HepG2 (cell line): ENCODE measurements around the gene CC2D1A. TPM values are rescaled to one million over a fixed set of nuclear protein-coding genes. Genes with fewer than 3 reads are reported as not detected.

Experiments
- ATAC-seq: fragments of 200-7000 bp; cut with Tn5 transposase; 3 replicates; pipeline ENCODE4 v1.9.1; 2020; ENCODE audit warnings: mild to moderate bottlenecking, moderate library complexity
- BruUV-seq: library from RNA; stranded (reverse); fragments of 400-500 nt; replicated peaks from 2 replicates; lab custom pipeline; 2021; lab: Mats Ljungman, UMichigan
- CTCF ChIA-PET: fragments of 300-600 bp; formaldehyde crosslinking; extraction: SDS; loops from one replicate; lab custom pipeline; 2021; ENCODE audit warnings: low total read pairs, inconsistent platforms, low intra/inter-chr PET ratio; lab: Yijun Ruan, JAX
- POLR2A ChIA-PET: fragments of 350-600 bp; sonication (Branson Sonifier 250); formaldehyde crosslinking; loops from one replicate; lab custom pipeline; 2020; ENCODE audit warnings: antibody characterized with exemption, inconsistent platforms; lab: Yijun Ruan, JAX
- DNase-seq: peaks from one replicate; pipeline ENCODE4 v3.0.0-alpha.2; 2015; ENCODE audit warnings: low spot score
- FAIRE-seq: peaks from 3 replicates; lab custom pipeline; 2011; peaks lifted over from hg19 to GRCh38; lab: Jason Lieb, UNC
- H2AFZ ChIP-seq: one replicate; pipeline ENCODE4 v1.6.1; 2011; ENCODE audit warnings: low read length, inconsistent platforms
- H3K27ac ChIP-seq: fragments of 300-600 bp; 3 replicates; pipeline ENCODE4 v1.8.0; 2011; ENCODE audit warnings: mixed run types, mild to moderate bottlenecking, mixed read lengths, low read length, inconsistent platforms; ENCODE audit not compliant: insufficient read depth; ENCODE audit errors: extremely low read length
- H3K27me3 ChIP-seq, 2 experiments: fragments of 200-600 bp in 1 of 2; 2 replicates in 1 of 2; 3 replicates in 1 of 2; pipeline versions ENCODE4 v1.6.0 to v1.8.0; 2011; ENCODE audit warnings: low read length in 2 of 2, mild to moderate bottlenecking in 2 of 2, moderate library complexity in 2 of 2, inconsistent platforms in 1 of 2; ENCODE audit not compliant: insufficient read depth in 2 of 2, control insufficient read depth in 1 of 2
- H3K36me3 ChIP-seq, 2 experiments: fragments of 200-600 bp in 1 of 2; replicated peaks in 1 of 2; 2 replicates in 1 of 2; 3 replicates in 1 of 2; pipeline versions ENCODE4 v1.5.1 to v1.8.0; 2011; ENCODE audit warnings: low read length in 2 of 2, inconsistent platforms in 1 of 2; ENCODE audit not compliant: insufficient read depth in 2 of 2, control insufficient read depth in 1 of 2
- H3K4me1 ChIP-seq: 2 replicates; pipeline ENCODE4 v1.5.1; 2012; ENCODE audit warnings: low read length, inconsistent platforms; ENCODE audit not compliant: insufficient read depth
- H3K4me2 ChIP-seq: 2 replicates; pipeline ENCODE4 v1.6.0; 2011; ENCODE audit warnings: low read depth, low read length, inconsistent platforms
- H3K4me3 ChIP-seq, 3 experiments: fragments of 200-600 bp in 1 of 3; sonication (generic), shearing (Covaris generic) in 1 of 3; replicated peaks in 1 of 3; 2 replicates each; pipeline ENCODE4 v1.5.1; 2011 to 2016; ENCODE audit warnings: low read length in 3 of 3, inconsistent platforms in 2 of 3, low read depth in 2 of 3, mild to moderate bottlenecking in 2 of 3, control low read depth in 1 of 3, mixed read lengths in 1 of 3; ENCODE audit not compliant: insufficient read depth in 1 of 3
- H3K79me2 ChIP-seq: one replicate; pipeline ENCODE4 v1.6.1; 2011; ENCODE audit warnings: low read length, inconsistent platforms; ENCODE audit not compliant: insufficient read depth
- H3K9ac ChIP-seq: 2 replicates; pipeline ENCODE4 v1.6.0; 2011; ENCODE audit warnings: mild to moderate bottlenecking, low read depth, low read length, inconsistent platforms; ENCODE audit not compliant: insufficient read depth
- H3K9me3 ChIP-seq: 2 replicates; pipeline ENCODE4 v1.5.1; 2012; ENCODE audit warnings: mild to moderate bottlenecking, low read length
- H4K20me1 ChIP-seq: 2 replicates; pipeline ENCODE4 v1.6.0; 2011; ENCODE audit warnings: inconsistent platforms, mild to moderate bottlenecking, low read length, moderate library complexity; ENCODE audit not compliant: insufficient read depth
- GABPB1 ChIP-seq: IDR thresholded peaks from 2 replicates; pipeline ENCODE4 v1.6.1; 2016; ENCODE audit warnings: mild to moderate bottlenecking, missing genetic modification reagents, moderate library complexity, missing compliant biosample characterization
- MATR3 ChIP-seq: sonication (generic); formaldehyde crosslinking; IDR thresholded peaks from 2 replicates; pipeline ENCODE4 v1.4.0; 2020; ENCODE audit warnings: missing genetic modification reagents
- ZNF883 ChIP-seq: sonication (generic); formaldehyde crosslinking; IDR thresholded peaks from 2 replicates; pipeline ENCODE4 v1.5.1; 2020; ENCODE audit warnings: mild to moderate bottlenecking, missing genetic modification reagents; ENCODE audit errors: not compliant biosample characterization
- WGBS: methylation state at CpG from one replicate; pipeline ENCODE4 v1.1.6; 2017; ENCODE audit warnings: low lambda C conversion rate; 5-methylcytosine and 5-hydroxymethylcytosine counted together
- in situ Hi-C: cut with HindIII; loops from 2 replicates; pipeline ENCODE4 v1.10.0; 2017; ENCODE audit warnings: low pct_unique_long_range_greater_than_20kb; ENCODE audit not compliant: extremely low pct_ligation_motif_present
- intact Hi-C: fragments of 100-400 bp; cut with micrococcal nuclease; formaldehyde crosslinking; loops from one replicate; pipeline ENCODE4 v1.10.0; 2022; ENCODE audit not compliant: unreplicated experiment
- polyA plus RNA-seq, 8 experiments: library from polyadenylated mRNA; depleted of rRNA in 3 of 8; stranded (reverse) in 7 of 8; unstranded in 1 of 8; fragments of >200 nt; fragmentation: Illumina TruSeq in 4 of 8; extraction: Trizol in 4 of 8; gene quantifications; 2 replicates each; pipeline versions ENCODE4 v1.2.1 to v1.2.3, GENCODE V29; 2011 to 2016; ENCODE audit warnings: low read depth in 4 of 8, missing spikeins in 1 of 8, mixed read lengths in 1 of 8; ENCODE audit not compliant: insufficient read depth in 1 of 8
- total RNA-seq, 5 experiments: library from RNA; depleted of rRNA; stranded (reverse); fragments of >200 nt; fragmentation: Illumina TruSeq; extraction: Trizol; gene quantifications; 2 replicates each; pipeline ENCODE4 v1.2.3, GENCODE V29; 2016; ENCODE audit warnings: low read depth in 1 of 5
- TF ChIP-seq, protein P1 (sequence below): IDR thresholded peaks from 2 replicates; pipeline ENCODE4 v1.6.1; 2012; ENCODE audit warnings: inconsistent platforms
- TF ChIP-seq, protein P2 (sequence below): sonication (generic); formaldehyde crosslinking; IDR thresholded peaks from 2 replicates; pipeline ENCODE4 v1.5.1; 2020; ENCODE audit warnings: mild to moderate bottlenecking, missing genetic modification reagents, moderate library complexity

CC2D1A gene
- total and polyA plus RNA-seq, 2 of the 13 experiments (the other 11 are each of a cell fraction or from before 2014, with no cell fraction given), result 9.7 to 11.5 TPM

DNA sequence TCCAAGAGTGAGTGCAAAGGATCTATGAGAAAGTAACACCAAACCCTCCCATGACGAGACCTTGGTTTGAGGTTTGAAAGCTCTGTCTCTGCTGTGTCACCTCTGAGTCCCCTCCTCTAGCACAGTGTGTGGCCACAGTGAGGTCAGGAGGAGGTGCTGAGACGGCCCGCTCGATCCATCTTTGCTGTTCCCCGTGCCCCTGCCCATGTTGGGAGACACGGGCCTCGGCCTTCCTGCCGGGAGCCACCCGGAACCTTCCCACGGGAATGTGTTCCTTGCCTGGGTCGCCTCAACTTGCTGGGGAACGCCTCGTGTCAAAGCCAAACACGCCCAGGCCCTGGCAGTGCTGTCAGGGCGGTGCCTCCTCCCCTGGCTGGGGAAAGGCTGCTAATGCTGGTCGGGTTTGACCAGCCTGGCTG, 19.0 kb upstream of the CC2D1A start:
- peaks cover 2 to 28% of the 10 kb centered on the region in 2 experiments; a peak in 4 of 5 replicates for H3K27me3 ChIP-seq
- CTCF ChIA-PET, result no interaction called here
- peak; percentile 63 for ATAC-seq
- H3K27ac ChIP-seq, result no peak overlapping the region
- FAIRE-seq, result no peak
- no peaks in the 10 kb centered on the region for H4K20me1 ChIP-seq
- H3K36me3 ChIP-seq, result no peaks in the 10 kb centered on the region
- no peak overlapping the region for H2AFZ ChIP-seq
- 0 out of 2 replicates have a peak overlapping the region, but pooled peaks have one; percentile 8 for H3K9ac ChIP-seq
- WGBS, result 13% methylated on average over 1 of the region's 16 CpGs
- intact Hi-C loops (no loop called here), in situ Hi-C loops (loop anchor here (25.0 kb wide), 1 partner anchor 525 kb away; the partner anchor contains the start of gene DDX39A)
- peaks cover 39% of the 10 kb centered on the region for H3K4me1 ChIP-seq
- BruUV-seq, result no TSS peak
- no peak for DNase-seq
- no peaks in the 10 kb centered on the region for H3K9me3 ChIP-seq
- POLR2A ChIA-PET, result interaction anchor here (0.9 to 1.5 kb wide), 2 partner anchors 24 to 187 kb away, joined by 4 to 5 read pairs; no protein-coding TSS in a partner anchor
- peak overlapping the region; percentile 79 for H3K4me2 ChIP-seq
- TF ChIP-seq MATR3 (CRISPR knock-in tag), result no peak
- TF ChIP-seq GABPB1, result 0 out of 2 replicates have a peak, but pooled peaks have one; percentile 12
- TF ChIP-seq, protein P1, sequence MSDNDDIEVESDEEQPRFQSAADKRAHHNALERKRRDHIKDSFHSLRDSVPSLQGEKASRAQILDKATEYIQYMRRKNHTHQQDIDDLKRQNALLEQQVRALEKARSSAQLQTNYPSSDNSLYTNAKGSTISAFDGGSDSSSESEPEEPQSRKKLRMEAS, result 0 out of 2 replicates have a peak, but pooled peaks have one; percentile 13
- TF ChIP-seq, protein P2, sequence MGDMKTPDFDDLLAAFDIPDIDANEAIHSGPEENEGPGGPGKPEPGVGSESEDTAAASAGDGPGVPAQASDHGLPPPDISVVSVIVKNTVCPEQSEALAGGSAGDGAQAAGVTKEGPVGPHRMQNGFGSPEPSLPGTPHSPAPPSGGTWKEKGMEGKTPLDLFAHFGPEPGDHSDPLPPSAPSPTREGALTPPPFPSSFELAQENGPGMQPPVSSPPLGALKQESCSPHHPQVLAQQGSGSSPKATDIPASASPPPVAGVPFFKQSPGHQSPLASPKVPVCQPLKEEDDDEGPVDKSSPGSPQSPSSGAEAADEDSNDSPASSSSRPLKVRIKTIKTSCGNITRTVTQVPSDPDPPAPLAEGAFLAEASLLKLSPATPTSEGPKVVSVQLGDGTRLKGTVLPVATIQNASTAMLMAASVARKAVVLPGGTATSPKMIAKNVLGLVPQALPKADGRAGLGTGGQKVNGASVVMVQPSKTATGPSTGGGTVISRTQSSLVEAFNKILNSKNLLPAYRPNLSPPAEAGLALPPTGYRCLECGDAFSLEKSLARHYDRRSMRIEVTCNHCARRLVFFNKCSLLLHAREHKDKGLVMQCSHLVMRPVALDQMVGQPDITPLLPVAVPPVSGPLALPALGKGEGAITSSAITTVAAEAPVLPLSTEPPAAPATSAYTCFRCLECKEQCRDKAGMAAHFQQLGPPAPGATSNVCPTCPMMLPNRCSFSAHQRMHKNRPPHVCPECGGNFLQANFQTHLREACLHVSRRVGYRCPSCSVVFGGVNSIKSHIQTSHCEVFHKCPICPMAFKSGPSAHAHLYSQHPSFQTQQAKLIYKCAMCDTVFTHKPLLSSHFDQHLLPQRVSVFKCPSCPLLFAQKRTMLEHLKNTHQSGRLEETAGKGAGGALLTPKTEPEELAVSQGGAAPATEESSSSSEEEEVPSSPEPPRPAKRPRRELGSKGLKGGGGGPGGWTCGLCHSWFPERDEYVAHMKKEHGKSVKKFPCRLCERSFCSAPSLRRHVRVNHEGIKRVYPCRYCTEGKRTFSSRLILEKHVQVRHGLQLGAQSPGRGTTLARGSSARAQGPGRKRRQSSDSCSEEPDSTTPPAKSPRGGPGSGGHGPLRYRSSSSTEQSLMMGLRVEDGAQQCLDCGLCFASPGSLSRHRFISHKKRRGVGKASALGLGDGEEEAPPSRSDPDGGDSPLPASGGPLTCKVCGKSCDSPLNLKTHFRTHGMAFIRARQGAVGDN (CRISPR knock-in tag), result peak; percentile 68
- peak; percentile 29 for TF ChIP-seq ZNF883 (CRISPR knock-in tag)
- no peaks in the 10 kb centered on the region for H3K79me2 ChIP-seq
- peak overlapping the region in 2 of 3 experiments; percentile 38 to 58; a peak in 4 of 6 replicates for H3K4me3 ChIP-seq
